ENCODE results near the gene CPEB2.

- TF ChIP-seq CTCF (IDR thresholded peaks at IDR 0.05 in 4 of 5, conservative IDR thresholded peaks at IDR 0.05 in 1 of 5) (no peak), POLR2A (IDR thresholded peaks at IDR 0.05) (no peak)
These were observed 22.1 kb downstream of the CPEB2 start for GRCh38 chr4:15024386-15024785.
